GM23248 (cell line): ENCODE measurements around the gene PIGB.

Source experiments
- EZH2 ChIP-seq: fragments of 200-600 bp; sonication (generic); IDR thresholded peaks from 2 replicates; pipeline ENCODE4 v1.6.1; 2018; ENCODE audit warnings: antibody characterized with exemption, mild to moderate bottlenecking; ENCODE audit not compliant: insufficient read depth, poor library complexity, severe bottlenecking
- EZH2phosphoT487 ChIP-seq: fragments of 200-600 bp; sonication (generic); IDR thresholded peaks from 2 replicates; pipeline ENCODE4 v1.6.1; 2018; ENCODE audit warnings: antibody characterized with exemption, moderate library complexity, mild to moderate bottlenecking, low read depth; ENCODE audit not compliant: insufficient read depth

DNA sequence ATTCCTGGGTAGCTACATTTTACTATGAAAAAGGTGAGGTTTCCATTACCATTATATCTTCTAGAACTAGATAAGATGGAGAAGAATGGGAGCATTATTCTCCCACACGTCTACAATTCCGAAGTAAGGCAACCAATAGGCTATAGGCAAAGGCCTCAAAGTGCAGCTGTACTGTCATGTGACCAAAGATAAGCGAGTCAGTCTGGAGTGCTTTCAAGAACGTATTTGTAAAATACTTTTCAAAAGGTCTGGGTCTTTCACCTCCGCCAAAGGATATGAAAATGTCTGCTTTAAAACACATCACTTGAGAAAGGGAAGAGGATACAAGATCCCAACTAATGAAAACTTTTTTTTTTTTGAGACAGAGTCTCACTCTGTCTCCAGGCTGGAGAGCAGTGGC is 79.2 kb downstream of the PIGB start:
- TF ChIP-seq EZH2phosphoT487 (no peak), EZH2 (no peak)
